SH-SY5Y (cell line): ENCODE data around the gene TRRAP.

Experiments used
- GATA2 ChIP-seq: IDR thresholded peaks from 2 replicates; pipeline ENCODE4 v1.6.1; 2011; ENCODE audit warnings: mild to moderate bottlenecking, low read depth, low read length
- GATA3 ChIP-seq: IDR thresholded peaks from 2 replicates; pipeline ENCODE4 v1.6.1; 2011; ENCODE audit warnings: low read depth, mild to moderate bottlenecking, low read length, moderate library complexity

- TF ChIP-seq GATA2 (no peak), GATA3 (no peak)
Measured at GRCh38 chr7:98870807-98871491, 7.4 kb upstream of the TRRAP start.
